SK-N-SH (cell line): ENCODE measurements around the gene SPTSSB. TPM values are rescaled to one million over a fixed set of nuclear protein-coding genes. Genes with fewer than 3 reads are reported as not detected.

Source experiments
- CTCF ChIA-PET: fragments of 300-600, 350-600 bp; formaldehyde crosslinking; extraction: SDS; loops from one replicate; lab custom pipeline; 2021; lab: Yijun Ruan, JAX
- POLR2A ChIA-PET: fragments of 350-600 bp; sonication (Branson Sonifier 250); formaldehyde crosslinking; extraction: SDS; loops from one replicate; lab custom pipeline; 2020; ENCODE audit warnings: antibody characterized with exemption, inconsistent platforms; lab: Yijun Ruan, JAX
- DNase-seq: peaks from one replicate; pipeline ENCODE4 v3.0.0; 2012
- H2AFZ ChIP-seq: fragments of 200-600 bp; sonication (generic); 2 replicates; pipeline ENCODE4 v1.8.1; 2016; ENCODE audit warnings: antibody characterized with exemption, mild to moderate bottlenecking, low read depth
- H3F3A ChIP-seq: fragments of 200-600 bp; sonication (generic); replicated peaks from 2 replicates; pipeline ENCODE3; 2016; ENCODE audit warnings: antibody characterized with exemption, mild to moderate bottlenecking; ENCODE audit not compliant: insufficient read depth
- H3K27ac ChIP-seq, 2 experiments: fragments of 200-500 bp in 1 of 2; fragments of 200-600 bp in 1 of 2; sonication (Bioruptor generic) in 1 of 2; sonication (generic), shearing (Covaris generic) in 1 of 2; 2 replicates each; pipeline versions ENCODE4 v1.5.1 to v1.6.1; 2014 to 2016; ENCODE audit warnings: low read depth in 2 of 2, inconsistent platforms in 1 of 2, low read length in 1 of 2, mild to moderate bottlenecking in 1 of 2, mixed read lengths in 1 of 2
- H3K27me3 ChIP-seq: fragments of 200-600 bp; sonication (generic), shearing (Covaris generic); 2 replicates; pipeline ENCODE4 v1.6.1; 2016; ENCODE audit warnings: mixed run types; ENCODE audit not compliant: insufficient read depth
- H3K36me3 ChIP-seq, 2 experiments: fragments of 200-500 bp in 1 of 2; fragments of 200-600 bp in 1 of 2; sonication (Bioruptor generic) in 1 of 2; sonication (generic) in 1 of 2; replicated peaks in 1 of 2; 2 replicates each; pipeline versions ENCODE3 to v1.5.1; 2014 to 2016; ENCODE audit warnings: low read length in 1 of 2, mild to moderate bottlenecking in 1 of 2; ENCODE audit not compliant: insufficient read depth in 2 of 2, control insufficient read depth in 1 of 2
- H3K4me1 ChIP-seq, 2 experiments: fragments of 200-500 bp in 1 of 2; fragments of 200-600 bp in 1 of 2; sonication (Bioruptor generic) in 1 of 2; sonication (generic), shearing (Covaris generic) in 1 of 2; 2 replicates each; pipeline versions ENCODE4 v1.5.1 to v1.6.1; 2014 to 2016; ENCODE audit warnings: low read depth in 1 of 2, low read length in 1 of 2, mixed run types in 1 of 2; ENCODE audit not compliant: insufficient read depth in 2 of 2, control insufficient read depth in 1 of 2
- H3K4me2 ChIP-seq: fragments of 200-600 bp; sonication (generic), shearing (Covaris generic); 2 replicates; pipeline ENCODE4 v1.6.1; 2017; ENCODE audit warnings: mixed run types
- H3K4me3 ChIP-seq, 2 experiments: fragments of 200-500 bp in 1 of 2; fragments of 200-600 bp in 1 of 2; sonication (Bioruptor generic) in 1 of 2; sonication (generic), shearing (Covaris generic) in 1 of 2; 2 replicates each; pipeline versions ENCODE4 v1.5.1 to v1.8.1; 2014 to 2016; ENCODE audit warnings: low read depth in 2 of 2, inconsistent platforms in 1 of 2, low read length in 1 of 2, mild to moderate bottlenecking in 1 of 2, mixed read lengths in 1 of 2, moderate library complexity in 1 of 2
- H3K79me2 ChIP-seq: fragments of 200-600 bp; sonication (generic); 2 replicates; pipeline ENCODE4 v1.8.1; 2017; ENCODE audit warnings: mild to moderate bottlenecking; ENCODE audit not compliant: insufficient read depth
- H3K9ac ChIP-seq: fragments of 200-600 bp; sonication (generic); 2 replicates; pipeline ENCODE4 v1.6.1; 2017; ENCODE audit warnings: mixed run types
- H3K9me2 ChIP-seq: fragments of 200-600 bp; sonication (generic); 2 replicates; pipeline ENCODE4 v1.6.1; 2017; ENCODE audit warnings: mixed run types
- H3K9me3 ChIP-seq: fragments of 200-600 bp; sonication (generic); 2 replicates; pipeline ENCODE4 v1.6.1; 2017; ENCODE audit warnings: mixed run types, mild to moderate bottlenecking, moderate library complexity
- H4K20me1 ChIP-seq: fragments of 200-600 bp; sonication (generic); 2 replicates; pipeline ENCODE4 v1.6.1; 2017; ENCODE audit warnings: mild to moderate bottlenecking, mixed run types; ENCODE audit not compliant: insufficient read depth
- CHD2 ChIP-seq: fragments of 150-350 bp; IDR thresholded peaks from 2 replicates; pipeline ENCODE4 v1.6.1; 2018; ENCODE audit warnings: low read length; ENCODE audit not compliant: partially characterized antibody
- ELF1 ChIP-seq: IDR thresholded peaks from 2 replicates; pipeline ENCODE4 v1.4.0; 2012
- FOXJ3 ChIP-seq: sonication (generic); formaldehyde crosslinking; IDR thresholded peaks from 2 replicates; pipeline ENCODE4 v1.5.1; 2020; ENCODE audit warnings: mild to moderate bottlenecking, missing genetic modification reagents
- FOXM1 ChIP-seq: IDR thresholded peaks from 2 replicates; pipeline ENCODE4 v1.4.0; 2012; ENCODE audit warnings: low read depth, mild to moderate bottlenecking
- GATA2 ChIP-seq: sonication (generic); formaldehyde crosslinking; IDR thresholded peaks from 2 replicates; pipeline ENCODE4 v1.5.0; 2020; ENCODE audit warnings: mild to moderate bottlenecking, missing genetic modification reagents
- IRF3 ChIP-seq: fragments of 150-350 bp; IDR thresholded peaks from 2 replicates; pipeline ENCODE4 v1.6.1; 2016; ENCODE audit warnings: mild to moderate bottlenecking, low read depth, low read length
- MEF2A ChIP-seq: IDR thresholded peaks from 2 replicates; pipeline ENCODE4 v1.4.0; 2012; ENCODE audit warnings: low read depth, borderline replicate concordance
- MXI1 ChIP-seq: IDR thresholded peaks from 2 replicates; pipeline ENCODE4 v1.6.1; 2012; ENCODE audit warnings: mild to moderate bottlenecking, low read depth, low read length, improper control_type of control experiment
- NFIC ChIP-seq: IDR thresholded peaks from 2 replicates; pipeline ENCODE4 v1.4.0; 2012; ENCODE audit warnings: borderline replicate concordance
- NRF1 ChIP-seq: IDR thresholded peaks from 2 replicates; pipeline ENCODE4 v1.6.1; 2012; ENCODE audit warnings: low read depth, mild to moderate bottlenecking, low read length
- POLR2AphosphoS5 ChIP-seq: IDR thresholded peaks from 2 replicates; pipeline ENCODE4 v1.6.1; 2012; ENCODE audit warnings: low read depth, low read length
- RFX5 ChIP-seq: IDR thresholded peaks from 2 replicates; pipeline ENCODE4 v1.6.1; 2012; ENCODE audit warnings: mild to moderate bottlenecking, improper control_type of control experiment, low read length
- RXRA ChIP-seq: IDR thresholded peaks from 2 replicates; pipeline ENCODE4 v1.4.0; 2012; ENCODE audit warnings: low read depth, mild to moderate bottlenecking, borderline replicate concordance
- SIN3A ChIP-seq: IDR thresholded peaks from 2 replicates; pipeline ENCODE4 v1.6.1; 2012; ENCODE audit warnings: low read depth, mild to moderate bottlenecking, low read length, moderate library complexity, borderline replicate concordance
- TAF1 ChIP-seq: IDR thresholded peaks from 2 replicates; pipeline ENCODE4 v1.6.1; 2012; ENCODE audit warnings: low read depth, mild to moderate bottlenecking, low read length, moderate library complexity, borderline replicate concordance
- USF1 ChIP-seq: IDR thresholded peaks from 2 replicates; pipeline ENCODE4 v1.4.0; 2012; ENCODE audit warnings: low read depth, borderline replicate concordance
- ZBTB33 ChIP-seq: IDR thresholded peaks from 2 replicates; pipeline ENCODE4 v1.4.0; 2012; ENCODE audit warnings: low read depth, borderline replicate concordance
- WGBS: methylation state at CpG from one replicate; pipeline ENCODE4 v1.1.6; 2017; ENCODE audit warnings: low lambda C conversion rate; 5-methylcytosine and 5-hydroxymethylcytosine counted together
- polyA plus RNA-seq, 3 experiments: library from polyadenylated mRNA; depleted of rRNA; stranded (reverse); fragments of >200 nt; gene quantifications; 2 replicates each; pipeline ENCODE4 v1.2.3, GENCODE V29; 2012

Gene SPTSSB
- polyA plus RNA-seq, 1 of the 3 experiments (the other 2 are of a cell fraction) = 0.07 TPM

GRCh38 chr3:161358488-161358887 lies 12.8 kb downstream of the SPTSSB start:
- POLR2A ChIA-PET = no interaction called here

GRCh38 chr3:161356287-161356686 lies 15.0 kb downstream of the SPTSSB start:
- Histone ChIP-seq H3K9me3 (no peaks in the 10 kb centered on the region), H2AFZ (no peak overlapping the region), H4K20me1 (no peaks in the 10 kb centered on the region), H3F3A (no peaks in the 10 kb centered on the region), H3K36me3 (no peaks in the 10 kb centered on the region), H3K9me2 (no peaks in the 10 kb centered on the region), H3K79me2 (no peaks in the 10 kb centered on the region), H3K4me2 (no peak overlapping the region), H3K9ac (no peak overlapping the region), H3K27ac (no peak overlapping the region), H3K4me3 (no peak overlapping the region), H3K4me1 (no peaks in the 10 kb centered on the region), H3K27me3 (no peaks in the 10 kb centered on the region)
- ChIA-PET POLR2A (no interaction called here), CTCF (interaction anchor here (0.6 kb wide), 2 partner anchors 52 to 293 kb away, joined by 3 read pairs; no protein-coding TSS in a partner anchor)
- WGBS = 38% methylated on average over 1 of the region's 1 CpG
- no peak for DNase-seq
- no peak for TF ChIP-seq NFIC
- no peak for TF ChIP-seq ZBTB33
- no peak for TF ChIP-seq IRF3
- no peak for TF ChIP-seq RFX5
- no peak for TF ChIP-seq MXI1
- TF ChIP-seq SIN3A = no peak
- TF ChIP-seq FOXM1 = no peak
- no peak for TF ChIP-seq NRF1
- TF ChIP-seq MEF2A = no peak
- no peak for TF ChIP-seq GATA2 (CRISPR knock-in tag)
- no peak for TF ChIP-seq RXRA
- no peak for TF ChIP-seq ELF1
- no peak for TF ChIP-seq USF1
- no peak for TF ChIP-seq POLR2AphosphoS5
- no peak for TF ChIP-seq CHD2

More at GRCh38 chr3:161358488-161358887, 12.8 kb downstream of the SPTSSB start:
- Histone ChIP-seq H3K27me3 (no peaks in the 10 kb centered on the region), H3K4me2 (no peak overlapping the region), H4K20me1 (no peaks in the 10 kb centered on the region), H3K79me2 (no peaks in the 10 kb centered on the region), H3K36me3 (no peaks in the 10 kb centered on the region), H3K4me3 (no peak overlapping the region), H3K9ac (no peak overlapping the region), H3F3A (no peaks in the 10 kb centered on the region), H3K9me2 (no peaks in the 10 kb centered on the region), H3K27ac (no peak overlapping the region), H2AFZ (no peak overlapping the region), H3K4me1 (no peaks in the 10 kb centered on the region), H3K9me3 (no peaks in the 10 kb centered on the region)
- CTCF ChIA-PET = interaction anchor here (0.7 to 1.7 kb wide), 3 partner anchors 14 to 83 kb away, joined by 3 to 7 read pairs (median 3); no protein-coding TSS in a partner anchor
- TF ChIP-seq FOXJ3 (CRISPR knock-in tag) (no peak), TAF1 (no peak)
- no peak for DNase-seq
